Measurements from ENCODE around the gene MKRN1.
A peak's percentile ranks its signal among the peaks of the same experiment; 100 is the strongest.

GRCh38 chr7:140518370-140519006 lies 39.2 kb upstream of the MKRN1 start:
- TF ChIP-seq POLR2A (IDR thresholded peaks at IDR 0.05) (no peak), POLR2AphosphoS5 (IDR thresholded peaks at IDR 0.05; ENCODE audit: insufficient read depth in 1 of 2, low read depth in 1 of 2) (peak in 1 of 2 donors; percentile 37)
- TF ChIP-seq, protein P1, sequence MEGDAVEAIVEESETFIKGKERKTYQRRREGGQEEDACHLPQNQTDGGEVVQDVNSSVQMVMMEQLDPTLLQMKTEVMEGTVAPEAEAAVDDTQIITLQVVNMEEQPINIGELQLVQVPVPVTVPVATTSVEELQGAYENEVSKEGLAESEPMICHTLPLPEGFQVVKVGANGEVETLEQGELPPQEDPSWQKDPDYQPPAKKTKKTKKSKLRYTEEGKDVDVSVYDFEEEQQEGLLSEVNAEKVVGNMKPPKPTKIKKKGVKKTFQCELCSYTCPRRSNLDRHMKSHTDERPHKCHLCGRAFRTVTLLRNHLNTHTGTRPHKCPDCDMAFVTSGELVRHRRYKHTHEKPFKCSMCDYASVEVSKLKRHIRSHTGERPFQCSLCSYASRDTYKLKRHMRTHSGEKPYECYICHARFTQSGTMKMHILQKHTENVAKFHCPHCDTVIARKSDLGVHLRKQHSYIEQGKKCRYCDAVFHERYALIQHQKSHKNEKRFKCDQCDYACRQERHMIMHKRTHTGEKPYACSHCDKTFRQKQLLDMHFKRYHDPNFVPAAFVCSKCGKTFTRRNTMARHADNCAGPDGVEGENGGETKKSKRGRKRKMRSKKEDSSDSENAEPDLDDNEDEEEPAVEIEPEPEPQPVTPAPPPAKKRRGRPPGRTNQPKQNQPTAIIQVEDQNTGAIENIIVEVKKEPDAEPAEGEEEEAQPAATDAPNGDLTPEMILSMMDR (IDR thresholded peaks at IDR 0.05), result peak in 1 of 3 experiments; percentile 6
